NAMALWA (cell line): ENCODE data around the gene LEPR.

Experiments
- DNase-seq: peaks from one replicate; pipeline ENCODE4 v3.0.0-alpha.2; 2015; ENCODE audit warnings: low spot score

The LEPR gene

DNA sequence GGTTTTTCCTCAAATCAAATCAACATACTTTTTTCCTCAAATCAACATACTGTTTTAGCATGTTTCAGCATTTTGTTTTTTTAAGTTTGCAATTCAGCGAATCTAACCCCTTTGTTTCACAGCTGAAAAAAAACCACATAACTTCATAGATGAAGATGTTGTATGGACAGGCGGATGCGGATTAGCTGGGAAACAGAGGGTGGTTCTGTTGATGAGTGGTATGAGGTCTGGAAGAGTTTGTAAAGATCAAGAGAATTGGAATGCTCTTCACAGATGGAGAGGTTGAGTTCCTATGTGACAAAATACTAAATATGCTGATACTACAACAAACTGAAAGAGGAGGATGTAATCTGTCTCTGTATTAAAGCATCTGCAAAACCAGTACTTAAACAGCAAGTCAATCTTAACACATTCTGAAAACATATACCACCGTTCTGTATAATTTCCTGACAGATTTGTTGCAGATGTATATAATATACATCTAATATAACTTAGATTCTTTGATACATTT lies 10.6 kb upstream of the LEPR start:
- no peak for DNase-seq

DNA sequence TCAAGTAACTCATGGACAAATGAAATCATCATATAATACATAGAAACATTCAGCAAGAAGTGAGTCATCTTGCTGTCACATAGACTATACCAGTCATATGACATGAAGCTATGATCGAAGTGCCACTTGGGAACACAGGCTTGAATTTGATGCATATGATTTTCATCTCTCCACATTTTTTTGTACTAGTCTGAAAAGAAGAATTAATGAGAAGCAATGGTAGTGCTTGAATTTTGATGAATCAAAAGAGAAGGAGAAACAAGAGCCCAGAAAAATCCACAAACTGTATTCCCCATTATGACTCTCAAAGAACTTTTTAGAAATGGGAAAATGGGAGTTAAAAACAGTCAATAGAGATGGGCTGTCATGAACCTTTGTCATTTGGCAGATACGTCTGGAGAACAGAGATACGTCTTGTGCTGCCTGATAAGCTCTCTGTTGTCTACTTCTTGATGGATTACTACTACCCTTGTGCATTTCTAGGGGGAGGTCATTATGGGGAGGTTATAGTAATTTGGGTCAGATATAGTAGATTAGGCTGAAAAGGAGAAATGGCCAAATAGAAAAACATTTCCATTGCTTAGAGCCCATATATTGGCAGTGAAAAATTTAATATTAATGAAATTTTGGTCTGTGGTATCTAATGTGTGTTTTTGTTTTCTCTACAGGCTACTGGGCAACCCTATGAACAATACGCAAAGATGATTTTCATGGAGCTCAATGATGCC lies 8.0 kb upstream of the LEPR start:
- DNase-seq: no peak

DNA sequence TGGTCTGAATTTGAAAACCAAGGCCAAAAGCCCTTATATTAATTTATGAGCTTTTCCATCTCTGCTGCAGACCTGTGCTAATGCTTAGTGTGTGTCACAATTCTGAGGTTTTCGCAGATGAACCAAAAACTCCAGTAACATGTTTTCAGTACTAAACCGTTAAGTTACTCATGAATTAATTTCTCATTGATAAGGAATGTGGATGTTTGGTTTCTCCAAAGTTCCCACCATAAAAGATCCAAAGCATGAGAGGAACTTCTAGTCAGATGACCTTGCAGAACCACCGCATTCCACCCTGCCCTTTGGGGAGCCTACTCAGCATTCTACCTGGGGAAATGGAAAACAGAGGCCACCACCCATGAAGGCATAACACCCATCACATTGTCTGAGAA lies 7.5 kb upstream of the LEPR start:
- DNase-seq: no peak

DNA sequence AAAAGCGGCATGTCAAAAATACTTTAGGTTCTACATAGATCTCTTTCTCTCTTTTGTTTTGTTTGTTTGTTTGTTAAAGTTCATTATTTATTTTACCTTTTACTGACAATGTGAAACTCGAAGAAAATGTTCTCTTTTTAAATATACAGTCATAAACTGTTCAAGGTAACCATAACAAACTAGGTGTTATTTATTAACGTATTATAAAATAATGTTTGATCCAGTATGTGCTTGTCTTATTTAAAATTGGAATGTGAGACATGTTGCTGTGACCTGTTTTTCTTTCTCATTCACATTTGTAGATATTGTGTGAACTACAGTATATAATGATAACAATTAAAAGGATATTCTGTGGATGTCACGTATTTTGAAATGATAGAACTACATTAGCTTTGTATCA lies 5.9 kb upstream of the LEPR start:
- no peak for DNase-seq

DNA sequence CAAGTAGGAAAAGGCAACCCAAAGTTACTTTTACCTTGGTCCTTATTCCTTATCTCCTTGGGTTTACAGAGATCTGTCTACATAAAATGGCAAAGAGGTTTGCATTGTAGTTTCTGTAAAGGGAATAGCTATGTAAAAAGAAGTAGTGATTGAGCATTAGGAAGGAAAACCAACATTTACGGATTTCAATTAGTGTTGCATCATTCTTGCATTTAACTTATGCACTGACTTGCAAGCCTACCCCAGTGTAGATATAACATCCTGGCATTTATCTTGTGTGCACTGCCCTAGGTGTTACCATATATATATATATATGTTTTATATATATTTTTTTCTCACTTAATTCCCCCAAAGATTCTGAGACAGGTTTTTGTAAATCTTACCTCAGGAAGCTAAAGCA lies 3.7 kb upstream of the LEPR start:
- DNase-seq: no peak

DNA sequence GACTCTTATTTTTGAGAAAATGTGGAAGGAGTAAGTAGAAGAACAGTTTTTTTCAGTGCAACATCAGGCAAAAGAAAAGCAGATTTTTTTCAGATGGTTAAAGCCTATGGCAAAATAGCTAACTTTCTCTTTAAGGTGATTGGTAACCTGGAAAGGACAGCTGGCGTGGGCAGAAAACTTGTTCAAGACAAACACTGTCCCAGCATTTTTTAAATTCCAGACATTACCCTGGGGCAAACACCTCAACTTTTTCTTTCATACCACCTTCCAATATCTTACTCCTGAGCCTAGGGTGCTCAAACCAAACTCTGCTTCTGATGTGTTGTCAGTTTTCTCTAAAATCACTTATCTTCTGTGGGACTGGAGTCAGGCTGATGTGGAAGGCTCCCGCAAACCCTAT lies 2.7 kb upstream of the LEPR start:
- DNase-seq: no peak

DNA sequence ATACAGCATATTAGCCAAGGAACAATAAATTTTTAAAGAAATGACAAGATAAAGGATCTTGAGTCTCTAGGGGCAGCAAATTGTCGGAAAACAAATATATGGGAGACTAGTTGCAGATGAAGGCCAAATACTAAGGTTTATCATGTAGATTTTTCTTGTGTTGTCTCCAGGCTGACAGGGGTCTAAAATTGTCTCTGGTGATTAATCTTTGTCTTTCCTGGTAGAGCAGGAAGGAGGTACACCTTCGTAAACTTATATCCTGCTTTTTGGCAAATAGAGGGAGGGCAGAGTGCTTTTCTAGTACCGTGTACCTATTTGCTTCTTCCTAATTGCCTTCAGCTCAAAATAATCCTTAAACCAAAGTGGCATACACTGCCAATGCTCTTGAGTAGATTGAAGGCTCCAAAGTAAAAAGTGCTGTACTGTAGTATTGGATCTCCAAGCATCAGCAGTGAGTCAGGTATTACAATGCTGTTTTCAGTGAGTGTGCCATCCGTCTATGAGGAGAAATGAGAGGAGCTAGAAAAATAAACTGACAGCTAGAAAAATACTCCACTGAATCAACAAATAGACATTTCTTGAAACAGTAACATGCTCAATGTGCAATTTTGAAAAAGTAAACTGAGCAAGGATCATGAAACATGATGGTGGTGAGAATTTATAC lies 1.8 kb upstream of the LEPR start:
- no peak for DNase-seq

DNA sequence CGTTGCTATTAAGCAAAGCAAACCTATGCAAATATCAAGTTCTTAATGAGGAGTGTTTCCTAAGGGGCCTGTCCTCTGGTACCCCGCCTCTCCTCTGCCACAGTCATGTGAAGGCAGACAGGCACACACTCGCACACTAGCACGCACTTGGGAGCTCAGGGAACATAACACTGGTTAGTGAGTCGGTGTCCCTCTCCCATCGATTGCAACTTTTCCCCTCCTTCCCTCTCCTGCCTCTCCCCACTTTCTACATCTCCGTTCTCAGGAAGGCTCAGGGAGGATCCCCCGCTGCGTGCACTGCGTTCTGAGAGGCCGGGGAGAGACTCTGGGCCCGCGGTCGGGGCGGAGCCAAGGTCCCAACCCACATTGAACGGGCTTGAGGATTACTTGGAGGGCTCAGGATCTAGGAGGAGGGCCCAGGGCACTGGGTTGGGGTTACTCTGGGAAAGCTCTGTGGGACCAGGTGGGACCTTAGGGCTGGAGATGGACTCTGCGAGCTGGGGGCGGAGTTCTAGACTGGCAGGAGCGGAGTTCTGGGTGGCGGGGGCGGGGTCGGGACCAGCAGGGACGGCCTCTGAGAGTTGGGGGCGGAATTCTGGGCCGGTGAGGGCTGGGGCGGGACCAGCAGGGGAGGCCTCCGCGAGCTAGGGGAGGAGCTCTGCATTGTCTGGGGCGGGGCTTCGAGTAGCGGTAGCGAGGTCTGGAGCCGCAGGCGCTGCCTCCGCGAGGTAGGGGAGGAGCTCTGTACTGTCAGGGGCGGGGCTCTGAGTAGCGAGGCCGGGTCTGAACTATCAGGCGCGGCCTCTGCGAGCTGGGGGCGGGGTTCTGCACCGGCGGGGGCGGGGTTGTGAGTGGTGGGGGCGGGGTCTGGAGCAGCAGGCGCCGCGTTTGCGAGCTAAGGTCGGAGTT lies 533 bp upstream of the LEPR start:
- peak; percentile 98 for DNase-seq

DNA sequence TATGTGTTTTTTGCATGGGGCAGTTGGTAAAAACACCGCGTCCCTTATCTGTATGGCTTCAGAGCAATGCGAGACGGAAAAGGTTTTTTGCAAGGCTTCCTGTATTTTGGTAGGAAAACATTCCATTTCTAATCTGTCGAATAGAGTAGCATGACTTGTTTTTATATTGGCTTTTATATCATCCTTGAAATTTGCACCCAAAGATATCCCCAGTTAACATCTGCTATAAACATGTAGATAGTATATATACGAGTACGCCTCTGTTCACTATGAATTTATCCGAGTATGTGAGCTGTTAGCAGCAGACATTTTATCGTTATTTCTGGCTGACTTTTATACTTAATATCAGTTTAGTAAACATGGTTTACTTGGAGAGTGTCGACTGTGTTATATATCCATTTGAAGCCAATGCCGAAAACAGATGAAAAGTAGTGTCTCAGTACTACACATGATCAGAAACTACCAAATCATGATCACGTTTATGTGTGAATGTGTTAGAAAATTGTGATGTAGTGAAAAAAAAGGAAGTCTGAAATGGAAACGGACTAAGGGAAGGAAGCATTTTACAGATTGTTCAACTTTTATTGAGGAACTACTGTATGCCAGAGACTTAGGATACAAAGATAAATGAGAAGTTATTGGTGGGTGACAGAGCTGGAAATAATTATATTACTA lies 1.0 kb downstream of the LEPR start:
- DNase-seq: peak; percentile 15

DNA sequence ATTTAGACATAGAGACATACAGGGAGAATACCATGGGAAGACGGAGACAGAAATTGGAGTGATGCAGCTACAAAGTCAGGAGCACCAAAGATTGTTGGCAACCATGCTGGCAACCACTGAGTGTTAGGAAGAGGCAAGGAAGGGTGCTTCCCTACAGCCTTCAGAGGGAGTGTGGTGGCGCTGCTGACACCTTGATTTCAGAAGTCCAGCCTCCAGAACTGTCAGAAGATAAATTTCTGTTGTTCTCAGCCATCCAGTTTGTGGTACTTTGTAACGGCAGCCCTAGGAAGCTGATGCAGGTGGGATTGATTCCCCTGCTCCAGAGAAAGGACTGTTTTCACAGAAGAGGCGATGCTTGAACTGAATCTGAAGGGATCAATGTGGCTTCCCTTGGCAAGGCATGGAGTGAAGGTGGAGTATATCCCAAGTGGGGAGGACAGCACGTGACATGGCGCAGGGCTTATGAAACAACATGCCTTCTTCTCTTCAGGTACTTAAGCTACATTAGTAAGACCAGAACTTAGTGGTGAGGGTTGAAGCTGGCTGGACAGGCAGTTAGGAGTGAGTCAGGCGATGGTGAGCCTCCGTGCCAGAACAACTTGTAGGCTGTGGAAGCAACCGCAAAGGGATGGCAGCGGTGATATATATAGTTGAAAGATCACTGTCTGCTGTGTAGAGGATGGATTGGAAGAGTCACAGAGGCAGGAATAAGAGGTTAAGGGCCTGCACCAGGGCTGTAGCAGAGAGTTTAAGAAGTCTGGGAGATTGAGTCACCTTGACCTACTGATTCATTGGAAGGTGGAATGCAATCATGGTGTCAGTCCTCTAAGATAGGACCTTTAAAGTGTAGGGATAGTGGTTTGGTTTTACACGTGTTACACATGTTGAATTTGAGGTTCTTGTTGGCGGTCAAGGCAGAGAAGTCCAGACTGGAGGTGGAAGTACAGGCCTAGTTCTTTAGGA lies 2.1 kb downstream of the LEPR start:
- DNase-seq: no peak

DNA sequence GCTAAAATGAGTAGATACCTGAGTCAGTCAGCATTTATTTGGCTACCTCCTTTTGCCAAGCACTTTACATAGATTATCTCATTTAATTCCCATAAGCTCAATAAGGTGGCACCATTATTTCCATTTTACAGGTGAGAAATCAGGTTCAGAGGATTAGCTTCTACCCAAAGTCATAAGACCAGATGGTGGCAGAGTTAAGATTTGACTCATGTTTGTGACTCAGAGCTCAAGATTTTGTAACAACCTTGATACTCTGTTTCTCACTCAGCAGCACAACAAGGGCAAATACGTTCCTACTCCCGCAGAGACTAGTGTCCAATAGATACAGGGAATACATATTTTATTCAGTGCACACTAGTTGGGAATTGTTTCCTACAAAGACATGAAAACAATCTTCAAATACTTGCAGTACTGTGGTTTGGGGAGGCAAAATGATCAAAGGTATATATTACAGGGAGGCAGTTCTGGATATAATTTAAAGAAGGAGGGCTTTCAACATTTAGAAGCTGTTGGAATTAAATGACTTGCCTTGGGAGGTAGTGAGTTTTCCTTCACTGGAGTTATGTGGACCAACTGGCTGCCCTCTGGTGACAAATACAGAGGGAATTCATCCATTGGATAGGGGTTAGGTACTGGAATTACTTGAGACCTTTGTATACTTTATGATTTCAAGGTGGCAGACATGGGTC lies 3.6 kb downstream of the LEPR start:
- no peak for DNase-seq

DNA sequence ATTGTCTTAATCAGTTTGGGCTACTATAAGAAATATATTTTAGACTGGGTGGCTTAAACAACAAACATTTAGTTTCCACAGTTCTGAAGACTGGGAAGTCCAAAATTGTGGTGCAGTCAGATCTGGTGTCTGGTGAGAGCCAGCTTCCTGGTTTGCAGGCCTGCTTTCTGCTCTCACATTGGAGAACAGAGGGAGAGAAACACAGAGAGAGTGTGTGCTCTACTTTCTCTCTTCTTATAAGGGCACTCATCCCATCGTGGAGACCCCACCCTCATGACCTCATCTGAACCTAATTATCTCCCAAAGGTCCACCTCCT lies 4.1 kb downstream of the LEPR start:
- no peak for DNase-seq

DNA sequence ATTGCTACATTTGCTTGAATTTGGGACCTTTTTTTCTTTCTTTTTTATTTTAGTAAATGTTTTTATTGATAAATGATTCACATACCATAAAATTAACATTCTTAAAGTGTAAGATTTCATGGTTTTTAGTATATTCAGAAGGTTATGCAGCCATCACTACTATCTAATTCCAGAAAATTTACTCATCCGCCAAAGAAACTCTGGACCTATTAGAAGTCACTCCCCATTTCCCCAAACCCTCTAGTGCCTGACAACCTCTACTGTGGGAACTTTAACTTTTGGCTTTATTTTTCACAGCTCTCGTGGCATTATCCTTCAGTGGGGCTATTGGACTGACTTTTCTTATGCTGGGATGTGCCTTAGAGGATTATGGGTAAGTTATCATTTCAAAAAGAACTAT lies 4.5 kb downstream of the LEPR start:
- DNase-seq: no peak

DNA sequence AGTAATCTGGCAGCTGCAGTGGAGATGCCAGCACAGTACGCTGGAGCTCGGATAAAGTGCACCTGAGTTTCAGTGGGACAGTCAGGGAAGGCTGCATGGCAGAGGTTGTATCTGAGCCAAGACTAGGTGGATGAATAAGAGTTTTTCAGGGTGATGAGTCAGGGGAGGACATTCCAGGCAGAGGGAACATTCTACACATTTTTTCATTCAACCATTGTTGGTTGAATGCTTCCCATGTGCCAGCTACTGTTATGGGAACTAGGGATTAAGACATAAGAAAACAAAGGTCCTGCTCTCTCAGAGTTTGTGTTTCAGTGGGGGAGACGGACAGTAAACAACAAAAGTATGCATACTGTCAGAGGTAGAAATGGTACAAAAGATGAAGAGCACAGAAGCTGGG lies 5.2 kb downstream of the LEPR start:
- DNase-seq: no peak

DNA sequence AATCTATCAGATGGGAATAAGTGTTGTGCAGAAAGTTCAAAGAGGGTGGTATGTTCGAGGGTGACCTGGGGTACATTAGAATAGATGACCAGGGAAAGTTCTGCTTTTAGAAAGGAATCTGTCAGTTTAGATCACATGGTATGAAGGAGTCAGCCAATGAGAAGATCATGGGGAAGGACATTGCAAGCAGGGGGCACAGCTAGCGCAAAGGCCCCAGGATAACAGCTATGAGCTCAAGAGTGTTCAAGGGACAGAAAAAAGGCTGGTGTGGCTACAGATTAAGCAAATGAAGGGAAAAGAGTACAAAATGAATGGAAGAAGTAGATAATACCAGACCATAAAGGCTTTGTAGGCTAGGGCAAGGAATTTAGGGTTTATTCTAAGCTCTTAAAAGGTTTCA lies 8.6 kb downstream of the LEPR start:
- no peak for DNase-seq

DNA sequence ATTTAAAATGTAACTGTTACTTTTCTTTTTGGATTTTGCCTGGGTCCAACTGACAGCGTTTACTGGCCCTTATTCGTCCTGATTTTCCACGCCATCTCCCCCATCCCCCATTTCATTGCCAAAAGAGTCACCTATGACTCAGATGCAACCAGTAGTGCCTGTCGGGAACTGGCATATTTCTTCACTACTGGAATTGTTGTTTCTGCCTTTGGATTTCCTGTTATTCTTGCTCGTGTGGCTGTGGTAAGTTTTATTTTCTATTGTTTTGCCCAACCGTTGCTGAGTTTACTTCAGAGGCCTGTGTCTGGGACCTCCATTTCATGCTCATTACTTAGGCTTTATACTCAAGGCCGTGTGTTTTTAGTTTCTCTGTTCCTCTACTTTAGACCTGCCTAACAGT lies 9.3 kb downstream of the LEPR start:
- DNase-seq: no peak

DNA sequence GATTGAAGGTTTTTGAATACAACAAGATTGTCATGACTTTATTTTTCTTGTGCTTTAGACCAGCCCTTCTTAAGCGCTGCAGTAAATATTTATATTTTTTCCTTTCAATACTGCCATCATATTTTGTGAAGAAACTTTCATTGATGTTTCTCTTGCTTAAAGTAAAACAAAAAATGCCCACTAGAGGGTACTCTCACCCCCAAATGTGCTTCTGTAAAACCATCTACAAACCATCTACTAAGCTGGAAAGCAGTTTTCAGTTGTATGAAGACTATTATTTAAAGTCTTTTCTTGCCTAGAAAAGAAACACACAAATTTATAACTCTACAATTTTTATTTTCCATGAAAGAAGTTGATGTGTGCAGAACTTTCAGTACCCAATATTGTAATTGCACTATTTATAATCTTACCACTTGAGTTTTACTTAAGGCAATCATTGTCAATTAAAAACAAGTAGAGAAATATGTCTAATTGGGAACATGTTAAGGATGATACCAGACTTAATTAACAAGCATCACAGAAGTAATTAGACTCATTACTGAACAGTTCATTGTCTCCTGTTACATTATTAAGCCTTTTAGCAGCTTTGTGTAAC lies 10.7 kb downstream of the LEPR start:
- peak; percentile 61 for DNase-seq

DNA sequence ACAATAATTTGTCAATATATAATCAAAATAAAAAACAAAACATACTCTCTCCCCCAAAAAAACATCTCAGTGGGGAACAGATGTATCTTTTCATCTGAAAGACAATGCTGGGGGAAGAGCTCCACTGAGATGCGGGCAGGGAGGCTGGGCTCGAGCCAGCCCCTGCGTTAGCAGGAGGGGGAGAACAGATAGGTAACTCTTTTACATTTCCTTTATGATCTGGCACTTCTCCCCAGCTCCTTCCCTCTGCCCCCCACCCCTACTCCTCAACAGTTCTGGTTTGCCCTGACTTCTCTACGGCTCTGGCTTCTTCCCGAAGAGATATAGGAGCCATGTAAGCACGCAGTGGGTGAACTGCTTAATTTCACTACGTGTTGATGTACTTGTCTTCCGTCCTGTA lies 12.4 kb downstream of the LEPR start:
- no peak for DNase-seq

DNA sequence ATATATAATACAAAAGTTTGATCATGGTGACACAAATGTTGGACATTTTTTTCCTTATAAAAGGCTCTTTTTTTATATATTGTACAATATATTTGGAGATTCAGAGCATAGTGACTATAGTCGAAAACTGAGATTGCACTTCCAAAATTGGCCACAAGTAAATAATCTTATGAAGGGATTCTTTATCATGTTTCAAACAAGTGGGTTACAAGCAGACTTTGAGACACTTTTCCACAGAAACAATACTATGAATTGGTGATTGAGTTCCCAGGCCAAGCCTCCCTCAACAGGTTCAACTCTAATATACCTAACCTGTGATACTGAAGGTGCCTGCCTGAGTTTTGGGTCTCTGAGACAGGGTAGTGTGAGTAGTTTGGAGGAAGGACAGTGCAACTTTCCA lies 13.8 kb downstream of the LEPR start:
- DNase-seq: no peak

DNA sequence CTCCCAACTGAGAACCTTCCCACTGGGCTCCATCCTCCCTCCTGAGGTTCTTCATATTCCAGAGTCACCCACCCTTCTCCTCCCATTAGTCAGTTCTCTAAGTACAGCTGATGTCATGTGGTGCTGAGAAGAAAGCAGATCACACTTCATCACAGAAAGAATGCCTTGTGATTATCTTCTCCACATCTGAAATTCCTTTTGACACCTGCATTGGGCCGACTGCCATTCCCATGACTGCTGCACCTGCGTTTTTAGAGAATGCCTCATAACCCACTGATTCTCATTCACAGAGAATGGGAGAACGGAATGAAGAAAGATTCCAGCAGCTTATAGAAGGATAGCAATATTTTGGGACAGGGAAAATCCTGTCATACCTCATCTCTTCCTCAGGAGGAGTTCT lies 14.3 kb downstream of the LEPR start:
- no peak for DNase-seq
